Endothelial cell of umbilical vein (primary cell): ENCODE measurements around the gene MCC. TPM values are rescaled to one million over a fixed set of nuclear protein-coding genes. Genes with fewer than 3 reads are reported as not detected.
"Not testable (repeated sequence)": the region's sequence is repeated elsewhere in the genome, so short reads cannot be mapped to it uniquely, and the experiment has no call there.

ENCODE experiments used
- BruUV-seq: library from RNA; stranded (reverse); fragments of 400-500 nt; replicated peaks from 2 replicates; lab custom pipeline; 2021; lab: Mats Ljungman, UMichigan
- CTCF ChIA-PET: fragments of 300-600, 350-600 bp; sonication (Branson Sonifier 250); formaldehyde crosslinking; loops from one replicate; lab custom pipeline; 2021; ENCODE audit warnings: antibody characterized with exemption, inconsistent platforms; lab: Charles Lee
- POLR2A ChIA-PET: fragments of 300-600, 350-600 bp; sonication (Branson Sonifier 250); formaldehyde crosslinking; loops from one replicate; lab custom pipeline; 2021; ENCODE audit warnings: antibody characterized with exemption, inconsistent platforms; lab: Charles Lee
- DNase-seq: peaks from one replicate; pipeline ENCODE4 v3.0.0-alpha.2; 2011; ENCODE audit warnings: low read depth, low spot score
- FAIRE-seq: peaks from 2 replicates; lab custom pipeline; 2011; peaks lifted over from hg19 to GRCh38; lab: Jason Lieb, UNC
- H2AFZ ChIP-seq: 2 replicates; pipeline ENCODE4 v1.6.0; 2012; ENCODE audit warnings: low read depth, low read length, control low read depth, inconsistent platforms
- H3K27ac ChIP-seq: 2 replicates; pipeline ENCODE4 v1.5.1; 2011; ENCODE audit warnings: low read depth, mild to moderate bottlenecking, control low read depth, low read length, moderate library complexity; ENCODE audit not compliant: insufficient read depth
- H3K27me3 ChIP-seq, 2 experiments: 2 replicates each; pipeline versions ENCODE4 v1.6.0 to v1.6.1; 2011; ENCODE audit warnings: low read length in 2 of 2, mixed read lengths in 1 of 2; ENCODE audit not compliant: control insufficient read depth in 2 of 2, insufficient read depth in 2 of 2
- H3K36me3 ChIP-seq, 2 experiments: 2 replicates in 1 of 2; 3 replicates in 1 of 2; pipeline ENCODE4 v1.5.1; 2011; ENCODE audit warnings: low read length in 2 of 2, mild to moderate bottlenecking in 1 of 2, moderate library complexity in 1 of 2; ENCODE audit not compliant: control insufficient read depth in 2 of 2, insufficient read depth in 2 of 2; ENCODE audit errors: extremely low read depth in 1 of 2
- H3K4me1 ChIP-seq: 3 replicates; pipeline ENCODE4 v1.5.1; 2011; ENCODE audit warnings: mild to moderate bottlenecking, low read length; ENCODE audit not compliant: control insufficient read depth, insufficient read depth; ENCODE audit errors: extremely low read depth
- H3K4me2 ChIP-seq: 2 replicates; pipeline ENCODE4 v1.6.1; 2011; ENCODE audit warnings: low read length, control low read depth, mixed read lengths; ENCODE audit not compliant: insufficient read depth
- H3K4me3 ChIP-seq, 3 experiments: fragments of 200-600 bp in 1 of 3; sonication (generic), shearing (Covaris generic) in 1 of 3; replicated peaks in 1 of 3; 2 replicates each; pipeline ENCODE4 v1.5.1; 2011 to 2016; ENCODE audit warnings: control low read depth in 3 of 3, low read length in 3 of 3, mild to moderate bottlenecking in 2 of 3, inconsistent platforms in 1 of 3, low read depth in 1 of 3, moderate library complexity in 1 of 3; ENCODE audit not compliant: insufficient read depth in 1 of 3
- H3K79me2 ChIP-seq: 2 replicates; pipeline ENCODE4 v1.6.0; 2012; ENCODE audit warnings: low read length, inconsistent platforms; ENCODE audit not compliant: control insufficient read depth, insufficient read depth
- H3K9ac ChIP-seq: replicated peaks from 2 replicates; pipeline ENCODE3; 2011; ENCODE audit warnings: low read length, control low read depth; ENCODE audit not compliant: insufficient read depth; ENCODE audit errors: extremely low read depth
- H3K9me1 ChIP-seq: replicated peaks from 3 replicates; pipeline ENCODE4 v1.6.0; 2011; ENCODE audit warnings: mild to moderate bottlenecking, low read length; ENCODE audit not compliant: control insufficient read depth, insufficient read depth; ENCODE audit errors: extremely low read depth
- H3K9me3 ChIP-seq: replicated peaks from 2 replicates; pipeline ENCODE4 v1.5.1; 2012; ENCODE audit warnings: low read length, inconsistent platforms; ENCODE audit not compliant: control insufficient read depth, insufficient read depth
- H4K20me1 ChIP-seq: replicated peaks from 2 replicates; pipeline ENCODE3; 2011; ENCODE audit warnings: mild to moderate bottlenecking, low read length; ENCODE audit not compliant: control insufficient read depth, insufficient read depth; ENCODE audit errors: extremely low read depth
- EZH2 ChIP-seq: IDR thresholded peaks from 2 replicates; pipeline ENCODE4 v1.6.1; 2012; ENCODE audit warnings: borderline replicate concordance, low read depth, mild to moderate bottlenecking, moderate library complexity, low read length, inconsistent platforms; ENCODE audit not compliant: severe bottlenecking
- FOS ChIP-seq: IDR thresholded peaks from 2 replicates; pipeline ENCODE4 v1.6.1; 2011; ENCODE audit warnings: mild to moderate bottlenecking, low read length, moderate library complexity, borderline replicate concordance; ENCODE audit not compliant: insufficient read depth
- GATA2 ChIP-seq: IDR thresholded peaks from 2 replicates; pipeline ENCODE4 v1.7.0; 2011; ENCODE audit warnings: low read depth, mild to moderate bottlenecking, moderate library complexity, mixed read lengths, low read length; ENCODE audit not compliant: insufficient read length, insufficient read depth
- MYC ChIP-seq: IDR thresholded peaks from one replicate; pipeline ENCODE4 v1.6.1; 2011; ENCODE audit warnings: mild to moderate bottlenecking, low read depth, low read length
- POLR2A ChIP-seq: IDR thresholded peaks from 2 replicates; pipeline ENCODE4 v1.6.1; 2012; ENCODE audit warnings: low read depth, mild to moderate bottlenecking, control low read depth, low read length
- POLR2AphosphoS5 ChIP-seq: IDR thresholded peaks from 2 replicates; pipeline ENCODE4 v1.6.1; 2012; ENCODE audit warnings: low read depth, mild to moderate bottlenecking, control low read depth, low read length, moderate library complexity; ENCODE audit not compliant: insufficient read depth
- dilution Hi-C: fragments of 300-500 bp; cut with MboI; formaldehyde crosslinking; loops from one replicate; pipeline ENCODE4 v1.15.0; 2019; ENCODE audit warnings: low sequenced_read_pairs; ENCODE audit not compliant: extremely low pct_ligation_motif_present
- intact Hi-C: fragments of 100-400 bp; cut with micrococcal nuclease; formaldehyde crosslinking; loops from one replicate; pipeline ENCODE4 v1.10.0; 2022
- polyA plus RNA-seq, 4 experiments: library from polyadenylated mRNA; depleted of rRNA in 3 of 4; stranded (reverse) in 3 of 4; unstranded in 1 of 4; fragments of >200 nt; gene quantifications; 2 replicates each; pipeline versions ENCODE4 v1.2.1 to v1.2.3, GENCODE V29; 2011 to 2012; ENCODE audit warnings: missing spikeins in 1 of 4
- total RNA-seq: library from RNA; stranded (reverse); gene quantifications from 2 replicates; pipeline ENCODE4 v1.2.3, GENCODE V29; 2021
- TF ChIP-seq, protein P1 (sequence below), 2 donors: IDR thresholded peaks; 1 replicate in 1 of 2; 2 replicates in 1 of 2; pipeline ENCODE4 v1.5.1; 2011; ENCODE audit warnings: low read length in 2 of 2, mild to moderate bottlenecking in 2 of 2, moderate library complexity in 2 of 2, control low read depth in 1 of 2, inconsistent platforms in 1 of 2, low read depth in 1 of 2; ENCODE audit not compliant: insufficient read depth in 1 of 2; ENCODE audit errors: extremely low read depth in 1 of 2
- TF ChIP-seq, protein P2 (sequence below): IDR thresholded peaks from 2 replicates; pipeline ENCODE4 v1.6.1; 2011; ENCODE audit not compliant: insufficient read depth, insufficient read length

The MCC gene
- total and polyA plus RNA-seq, 2 donors (not counting 3 experiments of a cell fraction or from before 2014, with no cell fraction given), result 6.9 to 27.5 TPM

DNA sequence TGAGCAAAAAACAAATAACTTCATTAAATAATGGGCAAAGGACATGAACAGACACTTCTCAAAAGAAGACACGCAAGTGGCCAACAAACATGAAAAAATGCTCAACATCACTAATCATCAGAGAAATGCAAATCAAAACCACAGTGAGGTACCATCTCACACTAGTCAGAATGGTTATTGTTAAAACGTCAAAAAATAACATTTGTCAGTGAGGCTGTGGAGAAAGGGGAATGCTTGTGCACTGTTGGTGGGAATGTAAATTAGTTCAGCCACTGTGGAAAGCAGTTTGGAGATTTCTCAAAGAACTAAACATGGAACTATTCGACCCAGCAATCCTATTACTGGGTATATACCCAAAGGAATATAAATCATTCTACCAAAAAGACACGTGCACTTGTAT is 90.3 kb downstream of the MCC start:
- H3K4me1 ChIP-seq, intact Hi-C loops, dilution Hi-C loops, H2AFZ ChIP-seq, DNase-seq, H3K9ac ChIP-seq, H3K4me3 ChIP-seq, H3K27ac ChIP-seq, H3K9me1 ChIP-seq, H4K20me1 ChIP-seq, H3K79me2 ChIP-seq, POLR2A ChIA-PET, BruUV-seq, H3K4me2 ChIP-seq, H3K36me3 ChIP-seq, FAIRE-seq, H3K27me3 ChIP-seq, H3K9me3 ChIP-seq: not testable (repeated sequence)
- CTCF ChIA-PET, result interaction anchor here (0.8 to 2.3 kb wide), 2 partner anchors 11 to 18 kb away, joined by 3 to 10 read pairs; no protein-coding TSS in a partner anchor

DNA sequence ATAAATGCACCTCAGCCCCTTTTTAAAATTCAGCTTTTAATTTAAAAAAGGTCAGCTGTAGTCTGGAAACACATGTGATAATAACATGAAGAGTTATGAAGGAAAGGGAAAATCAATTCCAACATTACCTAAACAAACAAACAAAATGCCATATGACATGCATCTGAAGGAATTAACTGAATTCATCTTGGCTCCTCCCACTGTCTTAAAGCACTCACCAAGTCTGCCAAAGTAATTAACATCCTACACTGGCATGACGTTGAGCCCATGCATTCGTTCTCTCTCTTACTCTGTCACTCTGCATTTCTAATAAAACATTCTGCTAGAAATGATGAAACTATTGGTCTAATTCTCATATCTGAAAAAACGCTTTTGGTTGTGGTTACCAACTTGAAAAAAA is 91.2 kb downstream of the MCC start:
- Histone ChIP-seq H3K36me3 (no peaks in the 10 kb centered on the region), H3K4me1 (no peaks in the 10 kb centered on the region), H3K4me2 (no peak overlapping the region), H3K4me3 (no peak overlapping the region), H4K20me1 (no peaks in the 10 kb centered on the region), H3K27me3 (no peaks in the 10 kb centered on the region), H3K9me3 (no peaks in the 10 kb centered on the region), H3K27ac (no peak overlapping the region), H3K9me1 (no peaks in the 10 kb centered on the region), H3K9ac (no peak overlapping the region), H2AFZ (no peak overlapping the region), H3K79me2 (no peaks in the 10 kb centered on the region)
- ChIA-PET POLR2A (no interaction called here), CTCF (interaction anchor here (0.8 kb wide), 1 partner anchor 10 kb away, joined by 3 read pairs; no protein-coding TSS in a partner anchor)
- FAIRE-seq (no peak), DNase-seq (no peak)
- TF ChIP-seq POLR2A (no peak), GATA2 (no peak), FOS (no peak), POLR2AphosphoS5 (no peak), EZH2 (no peak), MYC (no peak)
- TF ChIP-seq, protein P1, sequence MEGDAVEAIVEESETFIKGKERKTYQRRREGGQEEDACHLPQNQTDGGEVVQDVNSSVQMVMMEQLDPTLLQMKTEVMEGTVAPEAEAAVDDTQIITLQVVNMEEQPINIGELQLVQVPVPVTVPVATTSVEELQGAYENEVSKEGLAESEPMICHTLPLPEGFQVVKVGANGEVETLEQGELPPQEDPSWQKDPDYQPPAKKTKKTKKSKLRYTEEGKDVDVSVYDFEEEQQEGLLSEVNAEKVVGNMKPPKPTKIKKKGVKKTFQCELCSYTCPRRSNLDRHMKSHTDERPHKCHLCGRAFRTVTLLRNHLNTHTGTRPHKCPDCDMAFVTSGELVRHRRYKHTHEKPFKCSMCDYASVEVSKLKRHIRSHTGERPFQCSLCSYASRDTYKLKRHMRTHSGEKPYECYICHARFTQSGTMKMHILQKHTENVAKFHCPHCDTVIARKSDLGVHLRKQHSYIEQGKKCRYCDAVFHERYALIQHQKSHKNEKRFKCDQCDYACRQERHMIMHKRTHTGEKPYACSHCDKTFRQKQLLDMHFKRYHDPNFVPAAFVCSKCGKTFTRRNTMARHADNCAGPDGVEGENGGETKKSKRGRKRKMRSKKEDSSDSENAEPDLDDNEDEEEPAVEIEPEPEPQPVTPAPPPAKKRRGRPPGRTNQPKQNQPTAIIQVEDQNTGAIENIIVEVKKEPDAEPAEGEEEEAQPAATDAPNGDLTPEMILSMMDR (IDR thresholded peaks at IDR 0.05; ENCODE audit: extremely low read depth in 1 of 2, insufficient read depth in 1 of 2, low read depth in 1 of 2, low read length in 2 of 2), result no peak
- TF ChIP-seq, protein P2, sequence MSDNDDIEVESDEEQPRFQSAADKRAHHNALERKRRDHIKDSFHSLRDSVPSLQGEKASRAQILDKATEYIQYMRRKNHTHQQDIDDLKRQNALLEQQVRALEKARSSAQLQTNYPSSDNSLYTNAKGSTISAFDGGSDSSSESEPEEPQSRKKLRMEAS, result no peak
- intact Hi-C loops (no loop called here), dilution Hi-C loops (no loop called here)
- no TSS peak for BruUV-seq
